MCF 10A (cell line): ENCODE results near the gene CARS1. TPM values are rescaled to one million over a fixed set of nuclear protein-coding genes. Genes with fewer than 3 reads are reported as not detected.
A peak's percentile ranks its signal among the peaks of the same experiment; 100 is the strongest.

Experiments used
- BruUV-seq: library from RNA; stranded (reverse); fragments of 400-500 nt; replicated peaks from 2 replicates; lab custom pipeline; 2021; lab: Mats Ljungman, UMichigan
- CTCF ChIA-PET: fragments of 300-600 bp; sonication (Branson Sonifier 250); formaldehyde crosslinking; extraction: SDS; loops from one replicate; lab custom pipeline; 2021; ENCODE audit warnings: antibody characterized with exemption, inconsistent platforms; lab: Yijun Ruan, JAX
- POLR2A ChIA-PET: fragments of 300-600, 350-650 bp; sonication (Branson Sonifier 250); formaldehyde crosslinking; extraction: SDS; loops from one replicate; lab custom pipeline; 2020; ENCODE audit warnings: antibody characterized with exemption, inconsistent platforms; lab: Yijun Ruan, JAX
- DNase-seq: peaks from one replicate; pipeline ENCODE4 v3.0.0-alpha.2; 2018; ENCODE audit not compliant: unreplicated experiment
- H3K27ac Mint-ChIP-seq: one replicate; pipeline ENCODE4 v1.8.0; 2022; ENCODE audit warnings: mild to moderate bottlenecking, low read depth, mixed read lengths; ENCODE audit not compliant: unreplicated experiment
- H3K27me3 Mint-ChIP-seq: one replicate; pipeline ENCODE4 v1.8.0; 2022; ENCODE audit warnings: mixed read lengths; ENCODE audit not compliant: insufficient read depth, unreplicated experiment
- H3K36me3 Mint-ChIP-seq: one replicate; pipeline ENCODE4 v1.8.0; 2022; ENCODE audit warnings: mild to moderate bottlenecking, moderate library complexity, mixed read lengths; ENCODE audit not compliant: insufficient read depth, unreplicated experiment
- H3K4me1 Mint-ChIP-seq: one replicate; pipeline ENCODE4 v1.8.0; 2022; ENCODE audit warnings: mixed read lengths; ENCODE audit not compliant: insufficient read depth, unreplicated experiment
- H3K4me3 Mint-ChIP-seq: one replicate; pipeline ENCODE4 v1.8.0; 2022; ENCODE audit warnings: mild to moderate bottlenecking, moderate library complexity, mixed read lengths; ENCODE audit not compliant: unreplicated experiment
- H3K9me3 Mint-ChIP-seq: one replicate; pipeline ENCODE4 v1.8.0; 2022; ENCODE audit warnings: mixed read lengths; ENCODE audit not compliant: unreplicated experiment
- intact Hi-C: fragments of 100-400 bp; cut with micrococcal nuclease; formaldehyde crosslinking; loops from 2 replicates; pipeline ENCODE4 v1.14.1; 2022
- total RNA-seq: library from RNA; stranded (reverse); gene quantifications from 2 replicates; pipeline ENCODE4 v1.2.3, GENCODE V29; 2022
- TF ChIP-seq, protein P1 (sequence below): fragments of 200-600 bp; IDR thresholded peaks from one replicate; pipeline ENCODE4 v1.8.0; 2022; ENCODE audit warnings: antibody characterized with exemption, mild to moderate bottlenecking; ENCODE audit not compliant: unreplicated experiment

Gene CARS1
- total RNA-seq, 1 experiment from 2014 or later, result 150 TPM

DNA sequence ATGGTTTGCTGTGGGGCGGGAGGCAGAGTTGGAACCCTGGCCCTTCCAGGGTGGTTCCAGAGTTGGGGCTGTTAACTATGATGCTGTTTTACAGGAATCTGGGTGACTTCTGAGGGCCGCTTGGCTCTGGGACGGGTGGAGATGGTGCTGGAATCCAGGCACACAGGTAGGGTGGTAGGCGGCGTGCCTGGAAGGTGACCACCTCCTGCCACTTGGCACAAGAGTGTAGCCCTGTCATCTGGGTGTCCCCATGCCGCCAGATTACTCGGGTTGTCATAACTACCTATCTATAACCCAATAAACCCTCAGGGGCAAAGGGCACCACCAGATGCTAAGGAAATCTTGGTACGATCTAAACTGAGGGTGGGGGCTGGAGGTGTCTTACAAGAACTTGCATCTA, 1.3 kb downstream of the CARS1 start:
- H3K9me3 Mint-ChIP-seq, result no peaks in the 10 kb centered on the region
- TF ChIP-seq, protein P1, sequence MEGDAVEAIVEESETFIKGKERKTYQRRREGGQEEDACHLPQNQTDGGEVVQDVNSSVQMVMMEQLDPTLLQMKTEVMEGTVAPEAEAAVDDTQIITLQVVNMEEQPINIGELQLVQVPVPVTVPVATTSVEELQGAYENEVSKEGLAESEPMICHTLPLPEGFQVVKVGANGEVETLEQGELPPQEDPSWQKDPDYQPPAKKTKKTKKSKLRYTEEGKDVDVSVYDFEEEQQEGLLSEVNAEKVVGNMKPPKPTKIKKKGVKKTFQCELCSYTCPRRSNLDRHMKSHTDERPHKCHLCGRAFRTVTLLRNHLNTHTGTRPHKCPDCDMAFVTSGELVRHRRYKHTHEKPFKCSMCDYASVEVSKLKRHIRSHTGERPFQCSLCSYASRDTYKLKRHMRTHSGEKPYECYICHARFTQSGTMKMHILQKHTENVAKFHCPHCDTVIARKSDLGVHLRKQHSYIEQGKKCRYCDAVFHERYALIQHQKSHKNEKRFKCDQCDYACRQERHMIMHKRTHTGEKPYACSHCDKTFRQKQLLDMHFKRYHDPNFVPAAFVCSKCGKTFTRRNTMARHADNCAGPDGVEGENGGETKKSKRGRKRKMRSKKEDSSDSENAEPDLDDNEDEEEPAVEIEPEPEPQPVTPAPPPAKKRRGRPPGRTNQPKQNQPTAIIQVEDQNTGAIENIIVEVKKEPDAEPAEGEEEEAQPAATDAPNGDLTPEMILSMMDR, result no peak
- peaks cover 28% of the 10 kb centered on the region for H3K36me3 Mint-ChIP-seq
- H3K4me3 Mint-ChIP-seq, result peak overlapping the region; percentile 96
- no peak for DNase-seq
- BruUV-seq, result TSS peak; percentile 31
- H3K4me1 Mint-ChIP-seq, result peaks cover 17% of the 10 kb centered on the region
- intact Hi-C loops, result no loop called here
- no peaks in the 10 kb centered on the region for H3K27me3 Mint-ChIP-seq
- CTCF ChIA-PET, result interaction anchor here (0.6 to 13.3 kb wide), 3 partner anchors 18 to 285 kb away, joined by 3 to 113 read pairs (median 6); no protein-coding TSS in a partner anchor
- H3K27ac Mint-ChIP-seq, result peak overlapping the region; percentile 92
- POLR2A ChIA-PET, result interaction anchor here (0.6 to 2.0 kb wide), 7 partner anchors 9 to 35 kb away, joined by 3 to 13 read pairs (median 6); no protein-coding TSS in a partner anchor

DNA sequence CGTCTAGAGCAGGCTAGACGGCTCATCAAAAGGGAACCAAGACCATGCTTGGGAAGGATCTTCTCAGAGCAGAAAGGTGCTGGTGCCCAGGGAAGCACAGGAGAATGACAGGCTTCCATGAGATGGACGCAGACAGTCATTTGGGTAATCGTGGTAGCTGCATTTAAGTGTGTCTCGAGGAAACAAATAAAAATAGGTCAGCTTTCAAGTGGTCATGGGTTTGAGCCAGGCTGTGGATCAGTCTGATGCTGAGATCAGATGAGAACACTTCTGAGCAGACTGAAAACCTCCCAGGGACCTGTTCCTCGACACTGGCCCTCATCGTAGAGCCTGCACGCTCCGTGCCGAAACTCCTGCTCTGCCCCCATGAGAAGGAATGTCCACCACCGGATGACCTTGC, 4.7 kb downstream of the CARS1 start:
- POLR2A ChIA-PET, result no interaction called here
- Mint-ChIP-seq H3K9me3 (no peaks in the 10 kb centered on the region), H3K27ac (no peak overlapping the region), H3K4me1 (peaks cover 24% of the 10 kb centered on the region), H3K36me3 (peaks cover 33% of the 10 kb centered on the region), H3K27me3 (no peaks in the 10 kb centered on the region), H3K4me3 (no peak overlapping the region)
- intact Hi-C loops, result no loop called here
- CTCF ChIA-PET, result interaction anchor here (5.4 to 13.3 kb wide), 2 partner anchors 15 to 39 kb away, joined by 54 to 113 read pairs; no protein-coding TSS in a partner anchor
- DNase-seq, result no peak
- BruUV-seq, result no TSS peak
- TF ChIP-seq, protein P1, result no peak

DNA sequence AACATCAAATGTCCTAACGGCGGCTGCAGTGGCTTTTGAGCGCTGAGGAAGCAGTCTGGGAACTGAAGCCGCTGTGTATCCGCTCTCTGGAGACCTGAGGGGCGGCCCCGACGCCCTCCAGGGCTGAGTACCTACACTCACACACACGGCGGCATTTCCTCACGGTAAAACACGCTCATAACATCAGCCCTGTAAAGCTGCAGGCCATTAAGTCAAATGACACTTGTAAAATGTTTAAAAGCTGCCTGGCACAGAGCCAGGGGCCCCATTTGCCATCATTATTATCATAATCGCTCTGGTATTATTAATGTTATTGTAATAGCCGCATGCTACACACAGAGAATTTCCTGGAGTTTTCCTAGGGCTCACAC, 5.1 kb downstream of the CARS1 start:
- no TSS peak for BruUV-seq
- H3K27me3 Mint-ChIP-seq, result no peaks in the 10 kb centered on the region
- H3K36me3 Mint-ChIP-seq, result peaks cover 36% of the 10 kb centered on the region
- DNase-seq, result no peak
- intact Hi-C loops, result no loop called here
- ChIA-PET POLR2A (no interaction called here), CTCF (interaction anchor here (0.8 to 13.3 kb wide), 3 partner anchors 15 to 39 kb away, joined by 5 to 113 read pairs (median 54); no protein-coding TSS in a partner anchor)
- H3K4me3 Mint-ChIP-seq, result no peak overlapping the region
- H3K27ac Mint-ChIP-seq, result no peak overlapping the region
- TF ChIP-seq, protein P1, result no peak
- no peaks in the 10 kb centered on the region for H3K9me3 Mint-ChIP-seq
- H3K4me1 Mint-ChIP-seq, result peaks cover 24% of the 10 kb centered on the region

DNA sequence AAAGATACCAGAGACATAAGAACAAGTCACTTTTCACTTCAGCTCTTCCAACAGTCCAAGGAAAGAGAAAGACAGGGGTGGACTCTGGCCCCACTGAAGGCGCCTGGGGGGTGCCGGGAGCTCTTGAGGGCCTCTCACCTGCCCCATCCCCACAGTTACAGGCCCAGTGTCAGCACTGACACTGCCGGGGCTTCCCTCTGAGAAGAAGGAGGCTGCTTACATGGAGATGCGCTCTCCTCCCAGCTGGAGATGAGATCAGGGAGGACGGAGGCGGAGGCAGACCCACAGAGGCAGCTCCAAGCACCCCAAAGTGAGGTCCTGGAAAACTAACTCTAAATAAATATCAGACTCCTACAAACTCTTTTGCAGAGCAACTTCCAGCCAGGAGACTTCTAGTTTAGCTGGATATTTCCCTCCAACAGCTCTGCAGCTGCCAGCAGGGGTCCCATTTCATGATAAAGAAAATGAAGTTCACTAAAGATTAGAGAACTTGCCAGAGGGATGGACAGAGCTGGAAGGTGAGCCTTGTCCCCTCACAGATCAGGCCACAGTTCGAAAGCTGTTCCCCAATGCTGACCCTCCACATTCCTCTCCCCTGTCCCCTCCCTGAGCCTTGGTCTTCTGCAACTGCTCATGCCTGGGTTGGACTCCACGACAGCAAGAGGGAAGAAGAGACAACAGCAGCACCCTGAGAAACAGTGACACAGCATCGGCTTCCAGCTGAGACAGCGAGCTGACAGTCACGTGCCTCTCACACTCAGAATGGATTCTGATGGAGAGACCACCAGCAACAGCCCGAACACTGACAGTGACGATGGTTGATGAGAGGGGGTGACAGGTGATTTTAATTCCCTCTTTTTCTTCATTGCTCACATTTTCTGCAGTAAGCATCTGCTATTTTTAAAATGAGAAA, 5.8 kb downstream of the CARS1 start:
- peak overlapping the region; percentile 52 for H3K27ac Mint-ChIP-seq
- H3K27me3 Mint-ChIP-seq, result no peaks in the 10 kb centered on the region
- ChIA-PET CTCF (interaction anchor here (0.5 to 13.3 kb wide), 8 partner anchors 14 to 516 kb away, joined by 3 to 113 read pairs (median 5); no protein-coding TSS in a partner anchor), POLR2A (interaction anchor here (0.7 to 2.4 kb wide), 4 partner anchors 17 to 122 kb away, joined by 3 to 19 read pairs (median 5); partner anchors contain the start of gene PHLDA2)
- intact Hi-C loops, result loop anchor here (2.0 kb wide), 1 partner anchor 41 kb away; no protein-coding TSS in a partner anchor
- peaks cover 24% of the 10 kb centered on the region for H3K4me1 Mint-ChIP-seq
- BruUV-seq, result no TSS peak
- H3K36me3 Mint-ChIP-seq, result peaks cover 42% of the 10 kb centered on the region
- H3K9me3 Mint-ChIP-seq, result no peaks in the 10 kb centered on the region
- no peak for DNase-seq
- TF ChIP-seq, protein P1, result no peak
- no peak overlapping the region for H3K4me3 Mint-ChIP-seq
